ENCODE data around the gene HBP1. TPM values are rescaled to one million over a fixed set of nuclear protein-coding genes. Genes with fewer than 3 reads are reported as not detected.
A peak's percentile ranks its signal among the peaks of the same experiment; 100 is the strongest.

Gene HBP1, protein sequence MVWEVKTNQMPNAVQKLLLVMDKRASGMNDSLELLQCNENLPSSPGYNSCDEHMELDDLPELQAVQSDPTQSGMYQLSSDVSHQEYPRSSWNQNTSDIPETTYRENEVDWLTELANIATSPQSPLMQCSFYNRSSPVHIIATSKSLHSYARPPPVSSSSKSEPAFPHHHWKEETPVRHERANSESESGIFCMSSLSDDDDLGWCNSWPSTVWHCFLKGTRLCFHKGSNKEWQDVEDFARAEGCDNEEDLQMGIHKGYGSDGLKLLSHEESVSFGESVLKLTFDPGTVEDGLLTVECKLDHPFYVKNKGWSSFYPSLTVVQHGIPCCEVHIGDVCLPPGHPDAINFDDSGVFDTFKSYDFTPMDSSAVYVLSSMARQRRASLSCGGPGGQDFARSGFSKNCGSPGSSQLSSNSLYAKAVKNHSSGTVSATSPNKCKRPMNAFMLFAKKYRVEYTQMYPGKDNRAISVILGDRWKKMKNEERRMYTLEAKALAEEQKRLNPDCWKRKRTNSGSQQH
- total RNA-seq = 100 to 1,000 TPM; 144 to 232 (median 192) TPM

DNA sequence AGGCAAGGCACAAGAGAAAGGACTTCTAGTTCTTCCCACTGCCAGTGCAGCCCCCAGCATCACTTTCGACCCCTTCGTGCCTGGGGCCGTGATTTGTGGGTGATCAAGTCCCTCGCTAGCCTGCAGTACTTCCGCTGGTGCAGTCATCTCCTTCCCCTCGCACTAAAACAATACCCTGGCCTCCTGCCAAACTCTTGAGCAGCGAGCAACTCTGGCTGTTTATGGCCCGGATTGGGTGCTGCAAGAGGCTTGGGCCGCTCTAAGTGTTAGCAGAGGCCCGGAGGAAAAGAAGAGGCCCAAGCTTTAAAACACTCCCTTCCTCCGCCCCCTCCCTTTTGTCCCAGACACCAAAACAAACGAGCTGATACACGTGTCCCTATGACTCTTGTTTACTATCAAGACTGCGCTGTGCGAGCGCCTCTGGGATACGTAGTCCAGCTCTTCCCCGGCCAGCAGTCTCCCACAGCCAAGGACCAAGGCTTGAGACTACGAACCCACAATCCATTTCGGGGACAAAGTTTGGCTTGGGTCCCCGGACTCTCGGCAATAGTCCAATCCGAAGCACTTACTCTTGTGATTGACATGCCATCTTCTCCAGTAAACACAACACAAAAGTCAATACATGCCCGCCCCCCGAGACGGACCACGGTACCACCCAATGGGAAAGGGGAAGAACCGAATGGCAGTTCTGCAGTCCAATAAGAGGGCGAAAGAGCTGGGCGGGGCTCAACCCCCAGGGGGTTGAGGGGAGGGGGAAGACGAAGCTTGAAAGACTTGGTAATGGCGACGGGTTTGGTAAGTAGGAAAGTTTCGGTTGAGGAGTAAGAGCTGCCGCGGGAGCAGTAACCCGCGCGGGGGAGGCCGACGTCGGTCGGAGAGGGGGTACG, at the start of gene HBP1:
Gene HBP1 (plus strand): TSS at position 771 of the 887 bp plus-strand sequence. CDS start 10,891 bp downstream, outside the sequence.
- peak in 1 of 2 donors; percentile 54 for TF ChIP-seq POLR2A (IDR thresholded peaks at IDR 0.05)
- TF ChIP-seq, protein P1, sequence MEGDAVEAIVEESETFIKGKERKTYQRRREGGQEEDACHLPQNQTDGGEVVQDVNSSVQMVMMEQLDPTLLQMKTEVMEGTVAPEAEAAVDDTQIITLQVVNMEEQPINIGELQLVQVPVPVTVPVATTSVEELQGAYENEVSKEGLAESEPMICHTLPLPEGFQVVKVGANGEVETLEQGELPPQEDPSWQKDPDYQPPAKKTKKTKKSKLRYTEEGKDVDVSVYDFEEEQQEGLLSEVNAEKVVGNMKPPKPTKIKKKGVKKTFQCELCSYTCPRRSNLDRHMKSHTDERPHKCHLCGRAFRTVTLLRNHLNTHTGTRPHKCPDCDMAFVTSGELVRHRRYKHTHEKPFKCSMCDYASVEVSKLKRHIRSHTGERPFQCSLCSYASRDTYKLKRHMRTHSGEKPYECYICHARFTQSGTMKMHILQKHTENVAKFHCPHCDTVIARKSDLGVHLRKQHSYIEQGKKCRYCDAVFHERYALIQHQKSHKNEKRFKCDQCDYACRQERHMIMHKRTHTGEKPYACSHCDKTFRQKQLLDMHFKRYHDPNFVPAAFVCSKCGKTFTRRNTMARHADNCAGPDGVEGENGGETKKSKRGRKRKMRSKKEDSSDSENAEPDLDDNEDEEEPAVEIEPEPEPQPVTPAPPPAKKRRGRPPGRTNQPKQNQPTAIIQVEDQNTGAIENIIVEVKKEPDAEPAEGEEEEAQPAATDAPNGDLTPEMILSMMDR (IDR thresholded peaks at IDR 0.05) = no peak
- peak; percentile 100 for DNase-seq (ENCODE audit: low spot score in 2 of 2)
- 0 to 1% methylated on average over 44 of the region's 44 CpGs for WGBS, 2 donors
- H3K4me3 ChIP-seq (ENCODE audit: low read depth, poor library complexity, severe bottlenecking) = peak within 1 kb of the TSS; percentile 92
- intact Hi-C loops (cut with DNase I; ENCODE audit: low total_unique reads) = no loop called here

DNA sequence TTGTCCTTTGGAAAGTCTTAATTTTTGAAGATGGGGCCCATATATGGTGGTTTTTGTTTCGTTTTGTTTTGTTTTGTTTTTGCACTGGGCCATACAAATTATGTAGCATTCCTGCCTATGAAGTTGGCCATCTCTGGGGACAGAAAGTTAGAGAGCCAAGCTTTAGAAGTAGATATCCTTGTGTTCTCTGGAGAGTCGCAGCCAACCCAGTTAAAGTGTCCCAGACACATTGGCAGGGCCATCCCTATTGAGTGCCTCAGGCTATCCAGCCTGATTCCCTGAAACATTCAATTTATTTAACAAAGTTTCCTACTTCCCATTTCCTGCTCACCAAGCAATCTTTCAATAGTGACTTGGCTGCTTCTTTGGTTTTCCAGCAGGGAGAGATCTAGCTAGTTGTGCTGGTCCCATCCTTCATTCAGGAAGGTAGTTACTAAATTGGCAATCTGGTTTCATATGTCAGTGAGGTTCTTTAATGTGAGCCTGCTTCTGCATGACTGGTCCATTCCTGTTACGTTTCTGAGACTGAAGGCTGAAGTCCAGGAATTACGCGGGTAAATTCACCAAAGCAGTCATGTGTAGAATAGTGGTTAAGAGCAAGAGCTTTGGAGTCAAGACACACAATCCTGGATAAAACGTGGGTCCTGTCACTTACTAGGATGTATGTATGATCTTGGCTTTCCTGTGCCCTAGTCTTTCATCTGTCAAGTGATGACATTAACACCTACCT, 49.3 kb upstream of the HBP1 start:
- WGBS, 2 donors = 76 to 82% methylated on average over 6 of the region's 6 CpGs
- intact Hi-C loops (cut with DNase I; ENCODE audit: low total_unique reads) = no loop called here

DNA sequence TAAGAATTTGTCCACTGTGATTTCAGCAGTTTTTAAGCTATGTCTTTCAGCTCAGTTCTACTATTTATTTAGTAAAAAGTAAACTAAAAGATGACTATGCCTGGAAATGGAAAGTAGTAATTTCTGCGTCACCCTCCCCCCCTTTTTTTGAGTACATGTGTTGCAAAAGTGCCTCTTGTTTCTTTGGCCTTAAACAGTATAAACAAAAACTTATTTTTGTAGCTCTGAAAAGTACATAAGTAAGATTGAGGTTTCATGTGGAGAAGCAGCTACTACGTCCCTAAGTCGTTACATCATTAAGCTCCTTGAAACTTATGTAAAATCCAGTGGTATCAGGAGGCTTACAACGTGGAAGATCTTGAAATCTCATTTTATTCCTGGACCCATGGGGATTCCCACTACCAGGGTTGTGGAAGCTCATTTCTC, 46.3 kb upstream of the HBP1 start:
- intact Hi-C loops (cut with DNase I; ENCODE audit: low total_unique reads) = no loop called here
- 30 to 52% methylated on average over 4 of the region's 4 CpGs for whole genome bisulfite sequencing, 2 donors
- no peak overlapping the region for H3K4me3 ChIP-seq (ENCODE audit: low read depth, poor library complexity, severe bottlenecking)
- TF ChIP-seq, protein P1 (IDR thresholded peaks at IDR 0.05) = no peak
- TF ChIP-seq POLR2A (IDR thresholded peaks at IDR 0.05) = no peak
- no peak for DNase-seq (ENCODE audit: low spot score in 2 of 2)

More for the DNA sequence above, 49.3 kb upstream of the HBP1 start:
- no peak for DNase-seq (ENCODE audit: low spot score in 2 of 2)
- H3K4me3 ChIP-seq (ENCODE audit: low read depth, poor library complexity, severe bottlenecking) = no peak overlapping the region
- TF ChIP-seq POLR2A (IDR thresholded peaks at IDR 0.05) = no peak
- TF ChIP-seq, protein P1 (IDR thresholded peaks at IDR 0.05) = no peak

DNA sequence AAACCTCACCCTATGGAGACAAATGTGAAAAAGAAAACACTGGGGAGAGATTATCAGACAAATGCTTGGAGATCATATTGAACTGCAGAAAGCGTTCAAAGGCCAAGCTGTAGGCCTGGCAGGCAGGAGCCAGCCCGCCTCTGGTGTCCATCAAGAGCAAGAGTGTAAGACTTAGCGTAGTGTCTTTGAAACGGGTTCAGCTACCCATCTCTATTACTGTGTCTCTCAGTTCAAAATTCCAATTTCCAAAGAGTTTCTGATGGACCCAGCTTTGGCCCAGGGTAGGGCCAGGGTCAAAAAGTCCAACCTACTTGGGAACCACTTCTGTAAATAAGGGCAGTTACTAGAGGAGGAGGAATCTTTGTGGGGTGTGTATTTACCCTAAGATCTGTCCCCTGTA, 45.4 kb upstream of the HBP1 start:
- WGBS, 2 donors = 96 to 99% methylated on average over 4 of the region's 4 CpGs
- TF ChIP-seq, protein P1 (IDR thresholded peaks at IDR 0.05) = no peak
- TF ChIP-seq POLR2A (IDR thresholded peaks at IDR 0.05) = no peak
- no peak overlapping the region for H3K4me3 ChIP-seq (ENCODE audit: low read depth, poor library complexity, severe bottlenecking)
- intact Hi-C loops (cut with DNase I; ENCODE audit: low total_unique reads) = no loop called here
- no peak for DNase-seq (ENCODE audit: low spot score in 2 of 2)

DNA sequence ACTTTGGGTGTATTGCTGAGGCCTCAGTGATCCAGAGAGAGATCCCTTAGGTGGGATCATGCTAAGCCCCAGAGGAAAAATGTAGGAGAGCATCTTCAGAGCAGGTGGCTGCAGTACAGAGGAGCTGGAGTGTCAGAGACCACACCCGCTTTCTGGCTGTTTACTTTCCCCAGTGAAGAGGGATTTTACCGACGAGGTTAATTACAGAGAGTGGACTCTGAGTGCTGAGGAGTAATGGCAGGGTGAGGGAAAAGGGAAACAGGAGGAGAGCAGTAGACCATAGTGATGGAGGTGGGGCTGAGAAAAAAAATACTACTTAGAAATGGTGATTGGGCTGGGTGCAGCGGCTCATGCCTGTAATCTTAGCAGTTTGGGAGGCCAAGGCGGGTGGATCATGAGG, 43.3 kb upstream of the HBP1 start:
- no peak for DNase-seq (ENCODE audit: low spot score in 2 of 2)
- no peak overlapping the region for H3K4me3 ChIP-seq (ENCODE audit: low read depth, poor library complexity, severe bottlenecking)
- TF ChIP-seq, protein P1 (IDR thresholded peaks at IDR 0.05) = no peak
- TF ChIP-seq POLR2A (IDR thresholded peaks at IDR 0.05) = no peak
- intact Hi-C loops (cut with DNase I; ENCODE audit: low total_unique reads) = no loop called here
- 69 to 79% methylated on average over 5 of the region's 5 CpGs for WGBS, 2 donors

Measured in lower leg skin (tissue), 4 donors.